T-helper 2 cell (primary cell): ENCODE measurements around the gene SHFL.

Source experiments
- DNase-seq, 5 experiments: peaks; one replicate each; pipeline versions ENCODE4 v3.0.0 to v3.0.0-alpha.2; 2012 to 2022
- total RNA-seq, 2 donors: gene quantifications; one replicate each; lab custom pipeline; 2026; lab: John Stamatoyannopoulos, UW

Gene SHFL
- total RNA-seq: 55.8 to 63.4 reads per million in 2 donors

DNA sequence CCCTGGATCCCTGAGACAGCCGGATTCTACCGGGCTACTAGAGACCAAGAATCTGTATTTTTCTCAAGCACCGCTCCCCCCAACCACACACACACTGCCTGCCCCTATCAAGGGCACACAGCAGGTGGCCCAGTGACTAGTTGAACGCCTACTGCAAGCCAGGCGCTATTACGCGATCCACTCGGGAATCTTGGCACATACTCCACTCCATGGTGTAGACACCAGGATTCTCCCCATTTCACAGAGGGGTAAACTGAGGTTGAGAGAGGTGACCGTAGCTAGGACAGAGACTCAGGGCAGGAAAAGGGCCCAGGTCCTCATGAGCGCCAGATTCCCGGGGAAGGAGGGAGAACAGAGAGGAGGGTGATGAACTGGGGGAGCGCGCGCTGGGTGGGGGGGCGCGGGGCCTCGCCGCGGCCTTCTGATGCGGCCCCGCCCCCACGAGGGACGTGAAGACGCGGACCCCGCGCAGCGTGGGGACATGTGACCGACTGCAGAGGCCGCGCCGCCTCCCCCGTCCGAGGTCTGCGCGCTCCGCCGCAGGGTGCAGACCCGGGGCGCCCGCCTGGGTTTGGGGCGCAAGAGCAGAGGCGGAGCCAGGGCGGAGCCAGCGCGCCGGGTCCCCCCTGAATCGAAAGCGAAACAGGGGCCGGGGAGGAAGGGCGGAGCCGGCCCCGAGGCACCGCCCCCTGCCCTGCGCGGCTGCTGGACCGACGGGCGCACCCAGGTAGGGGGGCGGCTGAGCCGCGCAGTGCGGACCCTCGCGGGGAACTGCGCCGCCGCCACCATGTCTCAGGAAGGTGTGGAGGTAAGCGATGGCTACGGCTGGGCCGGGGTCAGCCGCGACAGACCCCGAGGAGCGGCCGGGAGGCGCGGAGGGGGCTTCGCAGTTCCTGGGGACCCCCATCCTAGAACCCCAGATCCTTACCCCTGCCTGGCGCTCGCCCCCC lies at the start of gene SHFL:
TSS of gene SHFL (plus strand) at position 677 of the 950 bp plus-strand sequence. CDS start at position 788, 111 bp downstream.
- DNase-seq: peak; percentile 65 to 88 (median 76)

DNA sequence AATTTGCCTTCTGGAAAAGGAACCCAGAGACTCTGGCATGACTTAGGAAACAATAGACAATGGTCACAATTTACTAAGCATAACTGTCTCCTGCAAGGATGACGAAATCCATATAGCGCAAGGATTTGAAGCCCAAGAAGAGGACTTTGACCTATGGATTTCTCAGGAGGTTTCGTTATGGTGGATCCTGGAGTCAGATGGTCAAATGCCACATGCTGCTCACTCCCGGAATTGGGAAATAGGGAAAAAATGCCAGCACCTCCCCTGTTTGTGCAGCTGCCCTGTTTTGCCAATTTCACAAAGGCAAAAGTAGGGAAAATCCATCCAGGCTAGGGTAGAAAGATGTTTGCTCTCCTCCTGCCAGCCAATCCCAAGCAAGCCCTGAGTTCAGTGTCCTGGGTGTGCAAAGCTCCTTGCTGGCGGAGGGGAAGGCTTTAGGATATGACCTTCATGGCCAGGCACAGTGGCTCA lies 49.5 kb upstream of the SHFL start:
- no peak for DNase-seq

DNA sequence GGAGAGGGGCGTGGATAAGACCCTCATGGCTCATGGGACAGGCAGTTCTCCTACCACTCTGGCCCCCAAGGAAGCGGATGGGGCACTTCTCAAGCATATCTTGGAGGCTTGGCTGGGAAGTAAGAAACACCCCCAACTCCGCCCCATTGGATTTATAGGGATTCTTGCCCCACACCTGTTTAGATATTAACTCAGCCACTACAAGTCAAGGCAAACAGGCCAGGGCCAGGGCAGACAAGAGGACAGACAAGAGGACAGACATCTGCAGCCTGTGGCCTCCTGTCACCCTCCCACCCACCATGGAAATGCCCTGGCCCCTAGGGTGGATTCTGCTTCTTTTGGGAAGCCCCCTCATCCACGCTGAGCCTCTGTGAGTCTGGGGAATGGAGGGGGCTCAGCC lies 48.8 kb upstream of the SHFL start:
- no peak for DNase-seq

DNA sequence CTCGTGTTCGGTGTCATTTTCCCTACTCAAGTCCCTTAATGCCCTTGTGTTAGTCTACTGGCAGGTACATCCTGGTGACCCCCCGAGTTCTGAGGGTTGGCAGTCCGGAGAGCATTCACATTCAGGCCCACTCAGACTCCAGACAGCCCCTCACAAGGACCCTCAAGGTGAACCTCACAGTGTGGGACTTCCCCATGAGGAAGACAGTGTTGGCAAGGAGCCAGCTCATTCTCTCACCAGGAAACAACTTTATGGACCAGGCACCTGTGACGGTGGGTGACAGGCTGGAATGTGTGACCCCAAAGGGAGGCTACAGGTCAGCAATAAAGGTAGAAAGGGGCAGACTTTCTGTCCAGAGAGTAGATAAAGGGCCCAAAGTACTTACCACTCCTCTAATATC lies 48.3 kb upstream of the SHFL start:
- DNase-seq: no peak

DNA sequence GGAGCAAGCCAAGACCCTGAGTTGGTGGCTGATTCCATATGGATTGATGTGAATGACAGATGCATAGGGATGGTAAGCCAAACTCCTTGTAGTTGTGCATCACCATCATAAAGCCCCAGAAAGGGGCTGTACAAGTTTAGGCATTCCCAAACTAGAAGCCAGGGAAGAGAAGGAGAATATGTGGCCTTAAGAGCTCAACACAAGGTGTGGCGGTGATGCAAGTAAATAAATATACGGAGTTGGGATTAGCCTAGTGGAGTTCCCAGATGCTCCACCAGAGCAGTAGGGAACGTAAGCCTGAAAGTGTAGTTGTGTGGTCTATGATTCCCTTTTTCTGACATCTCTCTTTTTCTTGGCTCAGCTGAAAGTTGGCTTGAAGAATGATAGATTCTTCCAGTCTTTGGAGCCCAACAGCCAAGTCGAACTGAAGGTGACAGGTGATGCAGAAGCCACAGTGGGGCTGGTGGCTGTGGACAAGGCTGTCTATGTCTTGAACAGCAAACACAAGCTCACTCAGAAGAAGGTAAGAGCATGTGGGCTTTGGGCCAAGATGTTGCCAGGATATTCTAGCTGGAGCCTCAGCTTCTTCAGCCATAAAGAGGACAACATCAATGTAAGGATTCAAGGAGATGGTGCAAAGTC lies 42.7 kb upstream of the SHFL start:
- no peak for DNase-seq

DNA sequence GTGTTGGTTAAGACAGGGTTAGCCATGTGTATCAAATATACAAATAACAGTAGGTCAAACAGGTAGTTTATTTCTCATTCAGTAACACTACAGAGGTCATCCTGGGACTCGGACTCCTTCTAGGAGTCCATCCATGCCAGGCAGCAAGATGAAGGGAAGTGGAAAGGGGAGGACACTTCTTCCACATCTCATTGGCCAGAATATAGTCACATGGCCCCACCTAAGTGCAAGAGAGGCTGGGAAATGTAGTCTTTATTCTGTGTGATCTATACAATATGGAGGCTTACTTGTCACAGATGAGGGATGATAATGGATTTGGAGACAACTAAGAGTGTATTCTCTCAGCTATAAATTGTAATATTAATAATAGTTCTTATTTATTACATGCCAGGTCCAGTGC lies 41.7 kb upstream of the SHFL start:
- peak in 1 of 5 experiments; percentile 10 for DNase-seq

DNA sequence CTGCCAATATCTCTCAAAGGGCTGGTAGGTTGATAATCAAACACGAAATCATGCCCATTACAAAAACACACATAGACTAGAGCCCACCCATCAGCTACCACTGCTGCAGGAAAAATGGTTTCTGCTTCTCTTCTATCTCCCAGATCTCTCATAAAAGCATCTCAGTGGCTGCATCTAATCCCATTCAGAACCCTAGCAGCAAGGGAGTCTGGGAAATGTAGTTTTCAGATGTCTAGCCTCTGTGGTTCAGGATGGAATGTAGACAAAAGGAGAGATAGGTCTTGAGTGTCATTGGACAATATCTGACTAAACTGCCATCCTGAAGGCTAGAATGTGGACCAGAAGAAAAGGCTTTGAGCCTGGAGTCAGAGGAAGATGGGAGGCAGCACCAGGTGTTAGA lies 40.7 kb upstream of the SHFL start:
- DNase-seq: no peak

DNA sequence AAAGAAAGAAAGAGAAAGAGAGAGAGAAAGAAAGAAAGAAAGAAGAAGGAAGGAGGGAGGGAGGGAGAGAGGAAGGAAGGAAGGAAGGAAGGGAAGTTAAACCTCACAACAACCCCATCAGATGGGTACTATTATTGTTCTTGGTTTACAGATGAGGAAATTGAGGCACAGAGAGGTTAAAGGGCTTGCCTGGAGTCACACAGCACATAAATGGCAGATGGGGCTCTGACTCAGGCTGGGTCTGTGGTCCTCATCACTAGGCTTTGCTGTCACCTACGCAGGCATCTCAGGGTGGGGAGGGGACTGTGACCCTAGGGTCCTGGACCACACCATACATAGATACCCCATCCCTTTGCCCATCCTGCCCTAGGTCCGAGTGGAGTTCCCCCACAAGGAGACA lies 36.5 kb upstream of the SHFL start:
- DNase-seq: no peak

DNA sequence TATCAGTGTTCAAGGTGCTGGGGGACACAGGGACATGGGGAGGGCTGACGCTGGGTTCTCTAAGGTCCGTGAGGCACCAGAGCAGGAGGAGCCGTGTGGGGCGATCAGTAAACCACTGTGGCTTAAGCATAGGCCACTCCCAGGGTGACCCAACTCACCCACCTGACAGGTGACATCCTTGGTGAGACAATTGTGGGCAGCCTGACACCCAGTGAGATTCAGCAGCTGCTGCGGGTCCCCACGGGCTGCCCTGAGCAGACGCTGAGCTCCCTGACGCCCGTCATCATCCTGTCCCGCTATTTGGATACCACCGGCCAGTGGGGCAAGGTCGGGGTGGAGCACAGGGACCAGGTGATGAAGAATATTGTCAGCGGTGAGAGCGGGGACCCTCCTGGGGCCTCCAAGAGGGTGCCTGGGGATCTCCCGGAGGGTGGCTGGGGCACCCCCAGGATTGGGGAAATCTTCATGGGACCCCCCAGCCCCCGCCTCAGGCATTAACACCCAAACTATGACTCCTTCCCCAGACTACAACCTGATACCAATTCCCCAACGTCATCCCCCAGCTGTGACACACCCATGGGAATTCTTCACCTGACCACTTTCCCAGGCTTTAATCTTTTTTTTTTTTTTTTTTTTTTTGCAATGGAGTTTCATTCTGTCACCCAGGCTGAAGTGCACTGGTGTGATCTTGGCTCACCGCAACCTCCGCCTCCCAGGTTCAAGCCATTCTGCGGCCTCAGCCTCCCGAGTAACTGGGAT lies 33.3 kb upstream of the SHFL start:
- DNase-seq: no peak

DNA sequence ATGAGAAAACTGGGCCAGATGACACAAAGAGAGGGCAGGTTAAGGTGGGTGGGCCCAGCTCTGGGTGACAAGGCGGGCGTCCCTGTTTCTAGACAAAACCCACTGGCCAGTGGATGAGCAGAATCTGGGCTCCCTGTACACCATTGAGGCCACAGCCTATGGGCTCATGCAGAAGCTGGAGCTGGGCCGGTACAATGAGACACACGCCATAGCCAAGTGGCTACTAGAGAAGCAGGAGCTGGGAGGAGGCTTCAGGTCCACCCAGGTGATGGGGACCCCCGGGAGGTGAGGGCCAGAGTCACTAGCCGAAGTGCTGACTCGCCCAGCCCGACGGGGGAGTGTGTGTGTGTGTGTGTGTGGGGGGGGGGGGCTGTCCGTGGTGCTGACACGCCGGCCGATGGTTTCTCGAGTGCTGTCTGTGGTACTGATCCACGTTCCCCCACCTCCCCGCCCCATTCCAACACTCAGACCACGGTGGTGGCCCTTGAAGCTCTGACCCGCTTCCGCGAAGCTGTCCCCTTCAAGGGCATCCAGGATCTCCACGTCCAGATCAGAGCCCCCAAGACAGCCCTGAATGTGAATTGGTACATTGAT lies 24.3 kb upstream of the SHFL start:
- no peak for DNase-seq

DNA sequence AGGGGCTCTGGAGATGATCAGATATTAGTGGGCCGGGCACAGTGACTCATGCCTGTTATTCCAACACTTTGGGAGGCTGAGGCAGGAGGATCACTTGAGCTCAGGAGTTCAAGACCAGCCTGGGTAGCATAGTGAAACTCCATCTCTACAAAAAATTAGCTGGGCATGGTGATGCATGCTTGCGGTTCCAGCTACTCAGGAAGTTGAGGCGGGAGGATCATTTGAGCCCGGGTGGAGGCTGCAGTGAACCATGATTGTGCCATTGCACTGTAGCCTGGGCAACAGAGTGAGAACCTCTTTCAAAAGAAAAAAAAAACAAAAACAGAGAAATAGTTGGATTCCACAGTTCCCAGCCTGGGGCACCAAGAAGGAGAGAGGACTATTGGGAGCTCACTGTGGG lies 17.9 kb upstream of the SHFL start:
- peak in 1 of 5 experiments; percentile 60 for DNase-seq

DNA sequence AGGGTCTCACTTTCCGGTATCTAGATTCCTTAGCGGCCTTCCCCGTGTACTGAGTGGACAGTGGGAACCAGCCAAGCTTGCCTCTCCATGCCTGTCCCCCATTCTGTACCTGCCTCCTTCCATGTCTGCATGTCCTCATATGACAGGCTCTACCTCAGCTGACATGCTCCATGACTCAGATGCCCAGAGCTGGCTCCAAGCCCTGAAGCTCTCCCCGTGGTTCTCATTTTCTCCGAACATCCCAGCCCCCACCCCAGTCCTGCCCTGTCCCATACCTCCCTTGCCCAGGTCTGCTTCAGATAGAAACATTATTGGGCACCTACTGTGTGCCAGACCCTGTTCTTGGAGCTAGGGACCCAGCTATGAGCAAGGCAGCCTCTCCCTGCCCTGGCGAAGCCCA lies 17.1 kb upstream of the SHFL start:
- DNase-seq: no peak

DNA sequence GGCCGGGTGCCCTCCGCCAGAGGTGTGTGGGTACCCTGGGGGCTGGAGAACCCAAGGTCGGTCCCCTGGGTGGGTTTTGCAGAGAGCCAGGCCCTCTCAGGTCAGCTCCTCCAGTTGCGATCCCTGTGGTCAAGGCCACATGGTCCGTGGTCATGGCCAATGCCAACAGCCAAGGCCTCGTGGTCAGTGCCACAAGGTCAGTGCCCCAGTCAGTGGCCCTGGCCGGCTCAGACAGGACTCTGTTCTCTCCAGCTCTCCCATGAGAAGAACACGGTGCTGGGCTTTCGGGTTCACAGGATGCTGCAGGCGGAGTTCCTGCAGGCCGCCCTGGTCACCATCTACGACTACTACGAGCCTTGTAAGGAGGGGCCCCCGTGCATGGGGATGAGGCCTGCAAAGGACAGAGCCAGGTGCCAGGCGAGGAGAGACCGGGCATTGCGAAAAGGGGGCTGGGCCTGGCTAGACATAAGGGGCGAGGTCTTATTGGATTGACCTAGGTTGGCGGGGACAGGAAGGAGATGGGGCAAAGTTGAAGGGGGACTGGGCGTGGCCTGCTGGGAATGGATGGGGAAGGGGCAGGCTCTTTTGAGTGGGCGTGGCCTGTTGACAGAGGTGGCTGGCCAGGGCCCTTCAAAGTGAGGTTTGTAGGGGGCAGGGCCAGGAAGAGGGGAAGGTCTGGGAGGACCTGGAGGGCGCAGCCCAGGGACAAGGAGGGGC lies 15.2 kb upstream of the SHFL start:
- no peak for DNase-seq

DNA sequence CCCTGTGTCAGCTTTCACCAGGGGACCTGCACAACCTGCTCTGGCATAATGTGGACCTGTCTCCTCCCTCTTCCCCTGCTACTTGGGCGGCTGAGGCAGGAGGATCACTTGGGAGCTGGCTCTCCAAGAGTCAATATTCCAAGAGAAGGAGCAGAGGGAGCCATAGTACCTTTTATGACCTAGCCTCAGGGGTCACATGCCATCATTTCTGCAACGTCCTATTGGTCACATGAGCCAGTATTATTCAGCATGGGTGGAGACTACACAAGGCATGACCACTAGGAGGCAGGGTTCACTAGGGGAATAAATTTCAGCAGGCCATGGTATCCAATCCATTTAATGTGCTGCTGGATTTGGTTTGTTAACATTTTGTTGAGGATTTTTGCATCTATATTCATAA lies 12.0 kb upstream of the SHFL start:
- DNase-seq: peak in 3 of 5 experiments; percentile 38 to 67 (median 54)

DNA sequence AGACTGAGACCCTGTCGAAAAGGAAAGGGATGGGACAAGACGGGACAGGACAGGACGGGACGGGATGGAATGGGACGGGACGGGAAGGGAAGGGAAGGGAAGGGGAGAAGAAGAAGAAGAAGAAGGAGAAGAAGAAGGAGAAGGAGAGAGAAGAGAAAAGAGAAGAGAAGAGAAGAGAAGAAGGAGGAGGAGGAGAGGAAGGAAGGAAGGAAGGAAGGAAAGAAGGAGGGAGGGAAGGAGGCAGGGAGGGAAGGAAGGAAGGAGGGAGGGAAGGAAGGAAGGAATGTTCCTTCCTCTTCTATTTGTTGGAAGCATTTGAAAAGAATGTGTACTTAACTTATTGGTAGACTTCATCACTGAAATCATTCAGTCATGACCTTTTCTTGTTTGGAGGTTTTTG lies 9.6 kb upstream of the SHFL start:
- no peak for DNase-seq

DNA sequence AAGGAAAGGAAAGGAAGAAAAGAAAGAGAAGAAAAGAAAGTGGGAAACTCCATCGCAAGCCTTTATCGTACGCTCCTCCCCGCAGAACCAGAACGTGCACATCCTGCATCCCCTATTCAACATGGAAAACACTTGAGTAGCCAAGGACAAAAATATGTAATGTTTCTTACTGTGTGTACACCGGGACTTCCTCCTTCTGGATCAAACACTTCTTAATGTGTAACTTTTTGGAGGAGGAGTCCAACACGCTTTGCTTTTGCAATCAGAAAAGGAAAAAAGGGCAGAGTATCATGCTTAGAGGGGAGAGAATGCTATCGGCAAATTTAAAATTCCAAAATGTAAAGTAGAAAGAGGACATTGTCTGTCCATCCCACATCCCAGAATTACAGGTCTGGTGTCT lies 7.8 kb upstream of the SHFL start:
- no peak for DNase-seq

DNA sequence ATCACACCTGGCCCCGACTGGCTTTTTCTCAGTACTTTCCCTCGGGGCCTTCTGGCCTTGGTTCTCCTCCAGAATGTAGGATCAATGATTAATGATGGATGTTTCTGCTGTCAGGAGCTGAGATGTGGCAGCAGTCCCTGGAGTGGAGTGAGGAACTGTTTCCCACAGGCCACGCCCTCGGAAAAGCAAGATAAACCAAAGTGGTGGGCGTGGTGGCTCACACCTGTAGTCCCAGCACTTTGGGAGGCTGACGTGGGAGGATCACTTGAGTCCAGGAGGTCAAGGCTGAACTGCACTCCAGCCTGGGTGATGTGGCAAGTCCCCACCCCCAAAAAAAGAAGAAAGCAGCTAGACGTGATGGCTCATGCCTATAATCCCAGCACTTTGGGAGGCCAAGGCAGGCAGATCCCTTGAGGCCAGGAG lies 7.1 kb upstream of the SHFL start:
- no peak for DNase-seq

DNA sequence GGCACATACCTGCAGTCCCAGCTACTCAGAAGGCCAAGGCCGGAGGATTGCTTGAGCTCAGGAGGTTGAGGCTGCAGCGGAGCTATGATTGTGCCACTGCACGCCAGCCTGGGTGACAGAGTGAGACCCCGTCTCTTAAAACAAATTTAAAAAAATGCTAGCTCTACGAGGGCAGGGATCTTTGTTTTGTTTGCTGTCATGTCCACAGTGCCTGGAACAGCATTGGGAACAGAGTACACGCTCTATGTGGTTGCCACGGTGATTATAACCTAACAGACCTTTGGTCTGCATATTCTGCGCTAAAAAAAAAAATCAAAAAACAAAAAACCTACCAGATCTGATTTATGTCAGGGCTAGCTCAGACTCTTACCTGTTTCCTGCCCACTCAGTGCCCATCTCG lies 2.2 kb upstream of the SHFL start:
- DNase-seq: no peak

DNA sequence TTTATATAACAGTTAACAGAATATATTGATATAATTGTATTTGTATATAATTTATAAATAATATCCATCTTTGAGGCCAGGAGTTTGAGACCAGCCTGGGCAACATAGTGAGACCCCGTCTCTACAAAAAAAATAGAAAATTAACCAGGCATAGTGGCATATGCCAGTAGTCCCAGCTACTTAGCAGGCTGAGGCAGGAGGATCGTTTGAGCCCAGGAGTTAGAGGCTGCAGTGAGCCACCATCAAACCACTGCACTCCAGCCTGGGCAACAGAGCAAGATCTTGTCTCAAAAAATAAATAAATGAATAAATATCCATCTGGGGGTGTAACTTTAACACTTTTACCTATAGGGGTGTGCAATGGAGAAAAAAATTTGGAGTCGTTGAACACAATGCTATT lies 1.3 kb upstream of the SHFL start:
- no peak for DNase-seq

DNA sequence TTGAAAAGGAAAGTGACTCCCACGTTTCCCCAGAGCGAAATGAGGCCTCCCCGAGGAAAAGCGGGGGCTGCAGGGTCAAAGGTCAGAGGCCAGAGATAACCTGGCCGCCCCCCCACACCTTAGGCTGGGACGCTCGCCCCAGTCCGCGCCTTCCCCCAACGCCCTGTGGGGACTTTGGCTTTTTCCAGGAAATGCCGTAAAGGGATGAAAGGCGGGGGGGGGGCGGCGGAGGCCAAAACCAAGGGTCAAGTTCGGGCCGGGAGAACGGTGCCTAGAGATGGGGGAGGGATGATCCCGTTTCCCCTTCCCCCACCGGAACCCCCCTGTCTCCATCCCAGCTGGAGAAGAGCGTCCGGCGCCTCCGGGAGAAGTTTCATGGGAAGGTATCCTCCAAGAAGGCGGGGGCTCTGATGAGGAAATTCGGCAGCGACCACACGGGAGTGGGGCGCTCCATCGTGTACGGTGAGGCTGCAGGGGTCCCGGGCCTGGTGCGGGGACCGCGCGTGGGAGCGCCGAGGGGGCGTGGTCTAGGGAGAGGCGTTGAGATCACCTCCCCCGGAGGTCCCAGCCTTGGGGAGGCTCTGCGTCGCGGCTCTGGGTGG lies 575 bp downstream of the SHFL start:
- peak in 1 of 5 experiments; percentile 47 for DNase-seq

DNA sequence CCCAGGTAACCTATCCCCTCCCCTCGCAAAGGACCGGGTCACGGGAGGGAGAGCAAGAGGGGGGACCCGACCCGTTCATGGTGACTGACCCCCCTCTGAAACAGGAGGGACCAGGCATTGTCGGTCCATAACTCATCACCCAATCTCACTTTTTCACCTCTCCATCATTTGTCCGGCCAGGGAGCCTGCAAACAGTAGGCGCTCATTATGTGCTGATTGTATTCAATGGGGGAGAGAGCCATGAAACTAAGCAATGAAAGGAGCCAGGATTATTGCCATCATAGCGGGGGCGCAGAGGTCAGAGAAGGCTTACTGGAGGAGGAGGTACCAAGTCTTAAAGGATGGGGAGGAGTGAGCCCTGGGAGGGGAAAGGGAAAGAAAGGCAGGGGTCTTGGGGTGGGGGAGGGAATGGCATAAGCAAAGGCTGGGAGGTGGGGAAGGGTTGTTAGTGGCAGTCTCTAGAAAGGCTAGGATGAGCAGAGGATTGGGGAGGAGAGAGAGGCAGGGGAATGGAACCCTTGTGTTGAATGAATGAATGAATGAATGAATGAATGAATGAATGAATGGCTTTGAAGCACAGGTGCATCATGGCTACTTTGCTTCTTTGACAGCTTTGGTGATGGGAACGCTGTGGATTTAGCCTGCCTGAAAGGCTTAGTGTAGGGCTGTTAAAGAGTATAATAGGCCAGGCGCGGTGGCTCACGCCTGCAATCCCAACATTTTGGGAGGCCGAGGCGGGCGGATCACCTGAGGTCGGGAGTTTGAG lies 1.4 kb downstream of the SHFL start:
- no peak for DNase-seq
